NCI-H524 treated with DMSO at 0.1 percent for 48 hours (cell line): ENCODE measurements around the gene CHST5.
"Not testable (repeated sequence)": the region's sequence is repeated elsewhere in the genome, so short reads cannot be mapped to it uniquely, and the experiment has no call there.

ENCODE experiments used
- DNase-seq: peaks from one replicate; lab custom pipeline; 2025; lab: John Stamatoyannopoulos, UW

Gene CHST5

DNA sequence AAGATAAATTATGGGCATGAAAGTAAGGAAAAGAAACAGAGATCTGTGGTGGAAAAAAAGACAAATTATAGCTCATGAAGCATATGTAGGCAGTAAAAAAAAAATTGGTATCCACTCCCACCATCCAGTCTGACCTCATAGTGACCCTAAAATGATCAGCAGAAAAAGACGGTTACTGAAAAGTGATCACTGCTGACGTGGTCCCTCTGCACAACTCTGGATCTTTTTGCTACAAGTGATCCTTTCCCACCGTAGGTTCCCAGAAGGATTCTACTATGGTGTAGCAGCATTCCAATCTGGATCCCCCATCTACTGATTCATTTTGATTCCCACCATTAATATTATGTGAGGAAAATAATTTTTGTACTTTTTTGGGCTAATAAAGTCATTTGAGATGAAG is 29.8 kb downstream of the CHST5 start:
- no peak for DNase-seq

DNA sequence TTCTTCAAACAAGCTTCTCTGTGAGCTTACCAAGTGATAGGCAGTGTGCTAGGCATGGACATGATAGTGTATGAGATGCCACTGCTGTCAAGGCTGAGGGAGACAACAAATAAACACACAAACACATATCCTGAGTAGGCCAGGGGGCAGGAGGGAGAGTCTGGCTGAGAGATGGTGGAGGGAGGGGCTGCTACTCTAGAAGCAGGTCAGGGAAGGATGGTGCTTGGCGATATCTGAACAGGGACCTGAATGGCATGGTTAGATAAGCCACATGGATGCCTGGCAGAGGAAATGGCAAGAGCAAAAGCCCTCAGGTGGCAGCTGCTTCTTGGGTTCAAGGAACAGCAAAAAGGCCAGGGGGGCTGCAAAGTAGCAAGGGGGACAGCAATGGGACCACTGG is 32.1 kb downstream of the CHST5 start:
- no peak for DNase-seq

DNA sequence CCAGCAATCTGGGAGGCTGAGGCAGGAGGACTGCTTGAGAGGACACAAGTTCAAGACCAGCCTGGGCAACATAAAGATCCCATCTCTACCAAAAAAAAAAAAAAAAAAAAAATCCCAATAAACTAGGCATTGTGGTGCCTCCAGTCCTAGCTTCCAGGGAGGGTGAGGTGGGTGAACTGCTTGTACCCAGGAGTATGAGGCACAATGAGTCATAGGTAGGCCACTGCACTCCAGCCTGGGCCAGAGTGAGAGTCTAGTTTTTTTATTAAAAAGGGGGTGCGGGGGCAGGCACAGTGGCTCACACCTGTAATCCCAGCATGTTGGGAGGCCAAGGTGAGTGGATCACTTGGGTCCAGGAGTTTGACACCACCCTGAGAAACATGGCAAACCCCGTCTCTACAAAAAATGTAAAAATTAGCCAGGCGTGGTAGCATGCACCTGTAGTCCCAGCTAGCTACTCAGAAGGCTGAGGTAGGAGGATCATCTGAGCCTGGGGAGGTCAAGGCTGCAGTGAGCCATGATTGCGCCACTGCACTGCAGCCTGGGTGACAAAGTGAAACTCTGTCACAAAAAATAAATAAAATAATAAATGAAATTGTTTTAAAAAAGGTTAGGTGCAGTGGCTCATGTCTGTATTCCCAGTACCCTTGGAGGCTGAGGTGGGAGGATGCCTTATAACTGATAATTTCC is 32.8 kb downstream of the CHST5 start:
- no peak for DNase-seq

- not testable (repeated sequence) for DNase-seq
These were observed 34.1 kb downstream of the CHST5 start for GRCh38 chr16:75501820-75502219.

DNA sequence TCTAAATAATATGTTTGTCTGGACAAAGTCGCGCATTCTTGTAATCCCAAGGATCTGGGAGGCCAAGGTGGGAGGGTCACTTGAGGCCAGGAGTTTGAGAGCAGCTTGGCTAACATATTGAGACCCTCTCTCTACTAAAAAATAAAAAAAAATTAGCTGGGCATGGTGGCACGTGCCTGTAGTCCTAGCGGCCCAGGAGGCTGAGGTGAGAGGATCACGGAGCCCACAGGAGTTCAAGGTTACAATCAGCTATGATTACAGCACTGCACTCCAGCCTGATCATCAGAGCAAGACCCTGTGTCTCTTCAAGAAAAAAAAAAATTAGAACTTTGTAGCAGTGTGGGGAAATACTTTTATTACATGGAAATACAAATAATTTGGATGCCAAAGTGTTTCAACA is 34.5 kb downstream of the CHST5 start:
- no peak for DNase-seq

GRCh38 chr16:75498605-75499322 is 37.1 kb downstream of the CHST5 start:
- not testable (repeated sequence) for DNase-seq

- no peak for DNase-seq
These were observed 38.4 kb downstream of the CHST5 start for GRCh38 chr16:75497558-75497957.

DNA sequence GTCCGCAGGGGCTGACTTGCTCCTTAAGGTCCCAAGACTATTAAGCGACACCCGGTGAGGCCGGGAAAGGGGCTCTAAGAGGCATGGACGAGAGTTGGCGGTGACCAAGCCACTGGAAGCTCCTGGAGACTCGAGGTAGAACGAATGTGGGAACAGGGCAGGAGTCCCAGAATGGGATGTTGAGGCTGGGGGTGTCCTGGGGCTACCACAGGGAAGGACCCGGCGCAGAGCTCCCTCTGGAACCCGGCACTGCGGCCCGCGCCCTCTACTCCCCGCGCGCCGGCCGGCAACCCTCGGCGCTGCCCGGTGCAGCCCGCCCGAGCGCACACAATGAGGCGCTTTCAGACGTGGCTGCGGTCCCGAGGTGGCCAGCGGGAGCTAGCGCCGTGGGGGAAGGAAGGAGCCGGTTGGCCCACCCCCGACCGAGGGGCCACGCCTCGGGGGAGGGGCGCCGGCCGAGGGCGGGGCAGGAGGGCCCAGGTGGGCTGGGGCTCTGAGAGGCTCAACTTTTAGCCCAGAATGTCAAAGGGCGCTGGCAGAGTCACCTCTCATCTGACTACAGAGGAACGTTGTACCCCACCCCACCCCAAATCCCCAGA is 40.7 kb downstream of the CHST5 start, which contains the start of gene CHST6:
Gene CHST6, minus strand, starts transcription at position 366 of the 599 bp plus-strand sequence. CDS start 15,613 bp downstream, outside the sequence.
- no peak for DNase-seq

GRCh38 chr16:75494661-75495075 is 41.2 kb downstream of the CHST5 start:
- no peak for DNase-seq

DNA sequence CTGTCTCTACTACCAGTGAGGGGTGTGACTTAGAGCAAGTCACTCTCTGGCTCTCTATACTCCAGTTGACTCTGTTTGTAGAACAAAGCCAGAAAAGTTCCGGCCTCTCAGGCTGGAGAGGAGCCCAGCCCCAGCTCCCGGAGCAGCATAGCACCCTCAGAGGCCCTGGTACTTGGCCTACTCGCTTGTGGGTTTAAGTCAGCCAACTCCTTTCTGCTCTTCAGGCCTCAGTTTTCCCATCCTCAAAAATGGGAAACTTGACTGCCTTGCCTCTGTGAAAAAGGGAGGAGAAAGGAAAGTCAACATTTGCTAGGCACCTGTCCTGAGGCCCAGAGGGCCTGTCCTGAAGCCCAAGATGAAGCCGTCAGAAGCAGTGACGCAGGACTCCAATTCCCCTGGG is 41.7 kb downstream of the CHST5 start:
- no peak for DNase-seq

- DNase-seq: no peak
These were observed 44.0 kb downstream of the CHST5 start for GRCh38 chr16:75491876-75492275.

DNA sequence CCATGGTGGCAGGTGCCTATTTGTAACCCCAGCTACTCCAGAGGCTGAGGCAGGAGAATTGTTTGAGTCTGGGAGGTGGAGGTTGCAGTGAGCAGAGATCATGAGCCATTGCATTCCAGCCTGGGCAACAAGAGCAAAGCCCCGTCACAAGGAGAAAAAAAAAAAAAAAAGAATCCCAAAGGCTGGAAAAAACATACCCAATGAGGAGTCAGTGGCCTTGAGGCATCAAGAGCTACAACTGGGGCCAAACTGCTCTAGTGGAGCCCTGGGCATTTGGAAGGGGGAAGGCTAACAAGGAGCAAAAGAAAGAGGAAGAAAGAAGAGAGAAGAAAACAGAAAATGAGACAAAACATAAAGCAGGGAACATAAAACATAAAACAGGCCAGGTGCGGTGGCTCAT is 47.6 kb downstream of the CHST5 start:
- no peak for DNase-seq

DNA sequence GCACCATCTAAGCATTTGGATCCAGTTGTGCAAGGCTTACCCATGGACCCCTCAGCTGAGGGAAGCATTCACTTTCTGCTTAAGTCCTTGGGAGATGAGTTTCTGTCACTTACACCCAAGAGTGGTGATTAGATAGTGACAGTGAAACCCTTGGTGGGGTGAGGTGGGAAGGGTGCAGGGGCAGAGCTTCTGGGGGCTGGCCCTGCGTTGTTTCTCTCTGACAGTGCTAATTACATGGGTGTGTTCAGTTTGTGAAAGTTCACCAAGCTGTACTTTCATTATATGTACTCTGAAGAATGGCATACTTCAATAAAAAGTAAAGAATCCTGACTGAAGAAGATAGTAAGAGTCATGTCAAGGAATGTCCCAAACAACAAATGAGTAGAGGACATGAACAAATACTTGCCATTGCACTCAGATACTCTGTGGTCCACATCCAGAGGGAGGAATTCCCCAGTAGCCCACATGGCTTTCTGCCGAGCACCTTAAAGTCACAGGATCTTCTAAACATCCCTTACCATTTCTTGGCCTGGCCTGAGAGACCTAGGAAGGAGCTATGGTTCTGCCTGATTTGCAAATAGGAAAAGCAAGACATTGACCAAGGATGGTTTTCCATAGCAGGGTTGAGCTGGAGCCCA is 49.1 kb downstream of the CHST5 start:
- no peak for DNase-seq

GRCh38 chr16:75486014-75486675 is 49.8 kb downstream of the CHST5 start:
- no peak for DNase-seq

GRCh38 chr16:75485230-75486013 is 50.5 kb downstream of the CHST5 start:
- no peak for DNase-seq

DNA sequence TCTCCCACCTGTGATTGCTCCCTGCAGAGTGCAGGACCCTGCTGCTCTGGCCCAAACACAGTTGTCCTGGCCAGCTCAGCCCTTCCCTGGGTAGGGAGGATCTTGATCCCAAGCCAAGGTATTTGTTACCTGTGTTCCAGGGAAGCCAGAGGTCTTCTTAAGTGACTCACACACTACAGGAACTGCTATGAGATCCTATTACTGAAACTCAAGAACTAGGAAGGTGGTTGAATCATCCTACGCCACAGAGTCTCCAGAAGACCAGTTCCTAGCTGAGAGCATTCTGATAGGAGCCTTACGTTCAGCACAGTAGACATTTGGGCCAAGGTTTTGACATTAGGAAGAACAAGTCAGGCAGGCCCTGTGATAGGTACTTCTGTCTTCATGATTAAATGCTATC is 52.7 kb downstream of the CHST5 start:
- no peak for DNase-seq

GRCh38 chr16:75482434-75483205 is 53.3 kb downstream of the CHST5 start:
- no peak for DNase-seq

- no peak for DNase-seq
These were observed 54.4 kb downstream of the CHST5 start for GRCh38 chr16:75481475-75481874.

GRCh38 chr16:75479421-75479990 is 56.4 kb downstream of the CHST5 start:
- no peak for DNase-seq
